Ovary (tissue), 9 donors: ENCODE data around the gene ZNRD2. TPM values are rescaled to one million over a fixed set of nuclear protein-coding genes. Genes with fewer than 3 reads are reported as not detected.
A peak's percentile ranks its signal among the peaks of the same experiment; 100 is the strongest.

ENCODE experiments used
- DNase-seq, 5 donors: peaks; one replicate each; pipeline ENCODE4 v3.0.0-alpha.2; 2019 to 2020
- H3K27ac ChIP-seq, 2 donors: fragments of 200-600 bp; one replicate each; pipeline versions ENCODE4 v1.5.1 to v1.8.0; 2019 to 2022
- H3K27me3 ChIP-seq: fragments of 200-600 bp; one replicate; pipeline ENCODE4 v1.8.0; 2022
- H3K36me3 ChIP-seq: fragments of 200-600 bp; sonication (generic); one replicate; pipeline ENCODE4 v1.5.1; 2019
- H3K4me1 ChIP-seq: one replicate; pipeline ENCODE4 v1.8.1; 2013; ENCODE audit warnings: mild to moderate bottlenecking, moderate library complexity; ENCODE audit not compliant: insufficient read depth
- H3K4me3 ChIP-seq: fragments of 200-600 bp; sonication (generic); one replicate; pipeline ENCODE4 v1.5.1; 2017
- H3K9me3 ChIP-seq, 2 donors: fragments of 200-600 bp in 1 of 2; sonication (generic) in 1 of 2; one replicate each; pipeline versions ENCODE4 v1.5.1 to v1.8.1; 2013 to 2019; ENCODE audit warnings: mild to moderate bottlenecking in 1 of 2, moderate library complexity in 1 of 2
- EP300 ChIP-seq: sonication (generic); formaldehyde crosslinking; IDR thresholded peaks from one replicate; pipeline ENCODE4 v1.6.1; 2017; ENCODE audit warnings: antibody characterized with exemption
- POLR2A ChIP-seq: fragments of 450-650 bp; IDR thresholded peaks from one replicate; pipeline ENCODE4 v1.6.1; 2017; ENCODE audit warnings: antibody characterized with exemption, mild to moderate bottlenecking, moderate library complexity
- WGBS, 3 donors: extraction: QIAGEN DNeasy Blood & Tissue Kit in 1 of 3; methylation state at CpG; one replicate each; pipeline versions ENCODE4 v1.1.5 to v1.1.7; 2013 to 2017; 5-methylcytosine and 5-hydroxymethylcytosine counted together
- intact Hi-C, 4 donors: fragments of 100-400 bp; cut with DNase I; formaldehyde crosslinking; loops; one replicate each; pipeline versions ENCODE4 v1.11.0 to v1.15.1; 2022 to 2023
- polyA plus RNA-seq, 2 donors: library from polyadenylated mRNA; stranded (reverse); fragments of 200-250 nt in 1 of 2; fragments of 350-450 nt in 1 of 2; fragmentation: Illumina TruSeq in 1 of 2; extraction: RNeasy Lipid Tissue Mini Kit (QIAGEN cat#74804) in 1 of 2; gene quantifications; one replicate each; pipeline ENCODE4 v1.2.3, GENCODE V29; 2013 to 2014
- total RNA-seq, 7 donors: library from RNA; depleted of rRNA in 2 of 7; stranded (reverse); fragments of >200 nt in 2 of 7; fragmentation: NEBNext Ultra II Directional in 3 of 7; extraction: Animal tissue kit (Norgen Biotek cat#: 25700) in 3 of 7; gene quantifications; one replicate each; pipeline versions ENCODE4 v1.1.0 to v1.2.4, GENCODE V29; 2016 to 2023
- TF ChIP-seq, protein P1 (sequence below), 3 donors: fragments of 450-650 bp in 2 of 3; fragments of 200-600 bp in 1 of 3; IDR thresholded peaks; one replicate each; pipeline versions ENCODE4 v1.5.1 to v1.8.0; 2016 to 2022; ENCODE audit warnings: antibody characterized with exemption in 3 of 3, mild to moderate bottlenecking in 1 of 3
- donor health status: DM: no; HTN: no; CAD: no; lungs with moderate emphysema.
- donor health status: DM: no; HTN: no; CAD: no.
- donor health status: Bipolar disorder and iron deficiency.
- donor health status: DM: yes; HTN: yes; CAD: no.
- donor health status: DM: no; HTN: no; CAD: no.
- donor health status: DM: yes; HTN: yes; CAD: no.

The ZNRD2 gene
- total and polyA plus RNA-seq, 9 donors: 2.3 to 61.8 (median 39.2) TPM

DNA sequence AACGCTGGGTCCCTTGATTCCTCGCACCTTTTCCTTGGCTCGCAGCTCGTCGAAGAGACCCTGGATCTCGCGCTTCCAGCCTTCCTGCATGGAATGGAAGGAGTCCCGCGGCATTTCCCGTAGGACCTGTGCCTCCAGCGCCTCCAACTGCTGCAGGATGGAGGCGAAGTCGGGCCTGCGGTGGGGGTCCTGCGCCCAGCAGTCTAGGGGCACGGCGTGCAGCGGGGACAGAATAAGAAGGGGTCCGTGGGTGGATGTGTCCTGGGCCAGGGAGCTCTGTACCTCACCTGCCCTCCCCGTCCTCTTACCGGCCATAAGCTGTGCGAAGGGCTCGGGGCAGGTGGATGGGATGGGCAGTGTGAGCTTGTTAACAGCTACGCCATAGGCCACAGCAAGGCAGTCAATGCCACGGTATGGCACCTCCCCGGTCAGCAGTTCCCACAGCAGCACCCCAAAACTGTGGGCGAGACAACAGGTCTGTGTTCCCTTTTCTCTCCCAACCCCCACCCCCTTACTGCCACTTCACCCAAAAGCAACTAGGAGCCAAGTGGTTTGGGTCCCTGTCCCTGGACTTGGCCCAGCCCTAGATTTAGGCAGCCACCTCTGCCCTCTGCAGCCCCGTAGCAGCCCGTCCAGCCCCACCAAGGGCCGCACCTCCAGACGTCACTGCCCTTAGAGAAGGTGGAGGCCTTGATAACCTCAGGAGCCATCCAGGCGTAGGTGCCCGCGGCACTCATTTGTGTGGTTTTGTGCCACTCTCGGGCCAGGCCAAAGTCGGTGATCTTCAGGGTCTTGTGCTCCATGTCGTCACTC, 37.5 kb downstream of the ZNRD2 start:
- TF ChIP-seq EP300: no peak
- no peak for TF ChIP-seq POLR2A
- H3K4me3 ChIP-seq: peak overlapping the region; percentile 36
- H3K27ac ChIP-seq: peak overlapping the region in 1 of 2 donors; percentile 47
- 58 to 75% (median 61%) methylated on average over 37 of the region's 37 CpGs for WGBS, 3 donors
- peaks cover 15% of the 10 kb centered on the region for H3K4me1 ChIP-seq
- intact Hi-C loops: no loop called here
- DNase-seq: no peak
- no peaks in the 10 kb centered on the region for H3K9me3 ChIP-seq
- H3K27me3 ChIP-seq: no peaks in the 10 kb centered on the region
- H3K36me3 ChIP-seq: no peaks in the 10 kb centered on the region

DNA sequence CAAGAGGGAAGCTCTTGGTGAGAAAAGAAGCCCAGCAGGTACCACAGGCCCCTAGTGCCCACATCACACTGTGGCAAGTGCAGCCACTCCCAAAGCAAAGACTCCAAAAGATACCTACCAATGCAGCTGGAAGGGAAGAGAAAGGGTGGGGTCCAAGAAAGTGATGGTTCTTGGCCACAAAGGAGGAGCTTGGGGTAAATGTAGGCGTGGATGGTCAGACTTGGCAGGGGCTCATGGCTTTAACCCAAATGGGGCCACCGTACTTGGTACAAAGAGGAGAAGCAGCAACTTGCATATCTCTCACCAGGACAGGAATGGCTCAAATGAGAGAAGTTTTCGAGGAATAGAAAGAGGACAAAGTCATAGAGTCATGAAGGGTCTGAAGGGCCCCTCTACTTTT, 39.0 kb downstream of the ZNRD2 start:
- Histone ChIP-seq H3K9me3 (no peaks in the 10 kb centered on the region), H3K27me3 (no peaks in the 10 kb centered on the region), H3K4me3 (no peak overlapping the region), H3K4me1 (peaks cover 21% of the 10 kb centered on the region), H3K27ac (no peak overlapping the region), H3K36me3 (no peaks in the 10 kb centered on the region)
- intact Hi-C loops: no loop called here
- peak in 1 of 5 donors; percentile 28 for DNase-seq
- no peak for TF ChIP-seq EP300
- TF ChIP-seq, protein P1, sequence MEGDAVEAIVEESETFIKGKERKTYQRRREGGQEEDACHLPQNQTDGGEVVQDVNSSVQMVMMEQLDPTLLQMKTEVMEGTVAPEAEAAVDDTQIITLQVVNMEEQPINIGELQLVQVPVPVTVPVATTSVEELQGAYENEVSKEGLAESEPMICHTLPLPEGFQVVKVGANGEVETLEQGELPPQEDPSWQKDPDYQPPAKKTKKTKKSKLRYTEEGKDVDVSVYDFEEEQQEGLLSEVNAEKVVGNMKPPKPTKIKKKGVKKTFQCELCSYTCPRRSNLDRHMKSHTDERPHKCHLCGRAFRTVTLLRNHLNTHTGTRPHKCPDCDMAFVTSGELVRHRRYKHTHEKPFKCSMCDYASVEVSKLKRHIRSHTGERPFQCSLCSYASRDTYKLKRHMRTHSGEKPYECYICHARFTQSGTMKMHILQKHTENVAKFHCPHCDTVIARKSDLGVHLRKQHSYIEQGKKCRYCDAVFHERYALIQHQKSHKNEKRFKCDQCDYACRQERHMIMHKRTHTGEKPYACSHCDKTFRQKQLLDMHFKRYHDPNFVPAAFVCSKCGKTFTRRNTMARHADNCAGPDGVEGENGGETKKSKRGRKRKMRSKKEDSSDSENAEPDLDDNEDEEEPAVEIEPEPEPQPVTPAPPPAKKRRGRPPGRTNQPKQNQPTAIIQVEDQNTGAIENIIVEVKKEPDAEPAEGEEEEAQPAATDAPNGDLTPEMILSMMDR (IDR thresholded peaks at IDR 0.05): no peak
- TF ChIP-seq POLR2A: no peak
- WGBS, 3 donors: 27 to 48% (median 36%) methylated on average over 3 of the region's 3 CpGs

DNA sequence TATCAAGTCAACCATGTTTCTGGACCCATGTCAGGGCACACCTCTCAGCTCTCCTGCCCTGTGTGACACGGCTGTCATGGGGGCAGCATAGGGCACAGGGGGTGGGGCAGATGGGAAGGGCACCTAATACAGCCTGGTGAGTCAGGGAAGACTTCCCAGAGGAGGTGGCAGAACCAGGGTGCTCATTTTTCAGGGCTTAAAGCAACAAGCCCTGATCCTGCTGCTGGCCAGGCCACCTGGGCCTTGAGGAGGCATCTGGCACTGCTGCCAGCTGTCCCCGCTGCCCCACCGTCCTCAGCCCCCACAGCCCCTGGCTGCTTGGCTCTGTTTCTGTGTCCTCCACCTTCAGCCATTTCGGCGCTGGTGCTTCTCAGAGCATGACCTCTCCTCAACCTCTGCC, 39.4 kb downstream of the ZNRD2 start:
- 74 to 87% (median 81%) methylated on average over 5 of the region's 5 CpGs for WGBS, 3 donors
- TF ChIP-seq EP300 (no peak), POLR2A (no peak)
- intact Hi-C loops: loop anchor here in 2 of 4 donors (5.0 kb wide), 3 partner anchors 32 to 67 kb away; partner anchors contain the start of genes EHBP1L1 (in 1 of the 2), FAM89B (in 1 of the 2) and ZNRD2 (in 1 of the 2)
- no peaks in the 10 kb centered on the region for H3K36me3 ChIP-seq
- no peaks in the 10 kb centered on the region for H3K27me3 ChIP-seq
- no peak overlapping the region for H3K27ac ChIP-seq
- no peaks in the 10 kb centered on the region for H3K9me3 ChIP-seq
- DNase-seq: peak in 1 of 5 donors; percentile 28
- H3K4me1 ChIP-seq: peaks cover 21% of the 10 kb centered on the region
- H3K4me3 ChIP-seq: no peak overlapping the region

DNA sequence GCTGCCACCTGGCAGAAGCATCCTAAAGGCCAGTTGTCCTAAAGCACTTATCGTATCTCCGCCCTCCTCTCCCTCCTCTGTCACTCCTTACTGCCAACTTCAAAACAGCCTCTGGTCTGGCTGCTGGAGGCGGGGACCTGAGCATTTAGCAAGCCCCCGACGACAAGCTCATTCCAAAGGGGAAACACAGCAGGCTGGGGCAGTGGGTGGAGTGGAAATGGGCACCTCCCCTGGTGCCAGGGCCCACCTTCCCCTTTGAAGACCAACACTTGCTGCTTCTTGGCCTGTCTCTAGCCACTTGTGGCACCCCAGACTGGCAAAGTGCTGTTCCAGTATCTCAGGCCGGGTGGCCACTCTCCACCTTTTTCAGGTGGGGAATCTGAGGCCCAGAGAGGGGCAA, 40.1 kb downstream of the ZNRD2 start:
- no peaks in the 10 kb centered on the region for H3K9me3 ChIP-seq
- DNase-seq: no peak
- TF ChIP-seq EP300 (no peak), POLR2A (no peak)
- TF ChIP-seq, protein P1 (IDR thresholded peaks at IDR 0.05): no peak
- no peaks in the 10 kb centered on the region for H3K27me3 ChIP-seq
- no peak overlapping the region for H3K27ac ChIP-seq
- no peak overlapping the region for H3K4me3 ChIP-seq
- intact Hi-C loops: loop anchor here in 2 of 4 donors (5.0 kb wide), 3 partner anchors 33 to 68 kb away; partner anchors contain the start of genes EHBP1L1 (in 1 of the 2), FAM89B (in 1 of the 2) and ZNRD2 (in 1 of the 2)
- no peaks in the 10 kb centered on the region for H3K36me3 ChIP-seq
- peaks cover 21% of the 10 kb centered on the region for H3K4me1 ChIP-seq
- WGBS, 3 donors: 60% methylated on average over 6 of the region's 6 CpGs

DNA sequence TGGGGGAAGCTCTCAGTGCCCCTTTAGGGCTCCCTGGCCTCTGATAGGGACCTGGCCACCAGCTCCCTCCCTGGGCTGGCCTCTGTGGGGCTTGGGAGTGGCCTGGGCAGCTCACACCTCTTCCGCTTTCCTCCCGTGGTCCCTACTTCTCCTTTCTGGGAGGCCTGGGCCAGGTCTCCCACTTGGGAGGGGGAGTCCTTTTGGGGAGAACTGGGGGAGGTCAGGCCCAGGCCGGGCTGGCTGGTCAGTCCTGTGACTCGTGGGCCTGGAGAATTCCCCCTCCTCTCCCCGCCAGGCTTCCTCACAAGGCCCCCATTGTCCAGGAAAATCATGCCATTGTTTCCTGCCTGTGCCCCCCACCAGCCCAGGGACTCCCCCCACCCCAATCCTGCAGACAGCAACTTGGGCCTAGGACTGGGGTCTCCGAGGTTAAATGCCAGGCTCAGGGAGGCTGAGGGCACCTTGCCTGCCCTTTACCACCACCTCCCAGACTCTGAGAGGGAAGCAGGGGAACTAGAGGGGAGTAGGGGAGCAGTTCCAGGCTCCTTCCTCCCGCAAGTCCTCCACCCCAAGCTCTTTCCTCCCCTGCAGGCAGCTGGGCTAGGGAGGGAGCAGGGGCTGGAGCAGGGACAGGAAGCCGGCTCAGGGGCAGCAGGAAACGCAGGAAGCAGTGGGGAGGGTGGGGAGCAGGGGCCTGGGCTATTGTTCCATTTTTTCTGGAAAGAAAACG, 40.9 kb downstream of the ZNRD2 start:
- intact Hi-C loops: loop anchor here in 2 of 4 donors (5.0 kb wide), 3 partner anchors 34 to 69 kb away; partner anchors contain the start of genes EHBP1L1 (in 1 of the 2), FAM89B (in 1 of the 2) and ZNRD2 (in 1 of the 2)
- DNase-seq: peak in 1 of 5 donors; percentile 26
- Histone ChIP-seq H3K36me3 (no peaks in the 10 kb centered on the region), H3K9me3 (no peaks in the 10 kb centered on the region), H3K4me3 (no peak overlapping the region), H3K27me3 (no peaks in the 10 kb centered on the region), H3K27ac (no peak overlapping the region), H3K4me1 (peaks cover 21% of the 10 kb centered on the region)
- TF ChIP-seq POLR2A: no peak
- TF ChIP-seq EP300: no peak
- TF ChIP-seq, protein P1 (IDR thresholded peaks at IDR 0.05): no peak
- WGBS, 3 donors: 48 to 56% (median 52%) methylated on average over 10 of the region's 10 CpGs
